ENCODE results near the gene NUDT21. TPM values are rescaled to one million over a fixed set of nuclear protein-coding genes. Genes with fewer than 3 reads are reported as not detected.
A peak's percentile ranks its signal among the peaks of the same experiment; 100 is the strongest.

Gene NUDT21
- total RNA-seq, 1 experiment from 2014 or later, result 218 TPM

GRCh38 chr16:56421976-56422669, 29.0 kb downstream of the NUDT21 start:
- no peak for TF ChIP-seq YY1 (IDR thresholded peaks at IDR 0.05; ENCODE audit: extremely low read depth, insufficient replicate concordance, low read depth, low read length)
- no peak for TF ChIP-seq JUND (IDR thresholded peaks at IDR 0.05)
- TF ChIP-seq ATF3 (IDR thresholded peaks at IDR 0.05), result no peak
- no peak for TF ChIP-seq ZNF274 (IDR thresholded peaks at IDR 0.05; ENCODE audit: low read depth, low read length)
- TF ChIP-seq RAD21 (IDR thresholded peaks at IDR 0.05; ENCODE audit: low read depth), result no peak
- TF ChIP-seq MAX (IDR thresholded peaks at IDR 0.05), result no peak
- no peak for TF ChIP-seq SIN3A (IDR thresholded peaks at IDR 0.05; ENCODE audit: low read depth)
- TF ChIP-seq EZH2phosphoT487 (IDR thresholded peaks at IDR 0.05; ENCODE audit: borderline replicate concordance), result no peak
- TF ChIP-seq SP1 (IDR thresholded peaks at IDR 0.05; ENCODE audit: low read depth), result no peak
- TF ChIP-seq ELF1 (IDR thresholded peaks at IDR 0.05; ENCODE audit: borderline replicate concordance, low read depth), result no peak
- no peak for TF ChIP-seq CBX3 (IDR thresholded peaks at IDR 0.05; ENCODE audit: low read depth)
- TF ChIP-seq POLR2AphosphoS5 (IDR thresholded peaks at IDR 0.05; ENCODE audit: low read depth, low read length), result no peak
- TF ChIP-seq ZBTB33 (IDR thresholded peaks at IDR 0.05; ENCODE audit: extremely low read depth, insufficient replicate concordance, low read length), result no peak
- intact Hi-C loops (cut with micrococcal nuclease), result no loop called here
- no peaks in the 10 kb centered on the region; the same call in 1 of the 2 replicates for H4K20me1 ChIP-seq (ENCODE audit: insufficient read depth)
- H3K4me3 ChIP-seq (replicated peaks in 1 of 2; ENCODE audit: low read depth in 1 of 2, low read length in 2 of 2), result no peak overlapping the region
- H3K9ac ChIP-seq (ENCODE audit: low read length), result no peak overlapping the region
- ATAC-seq (no peak), DNase-seq (ENCODE audit: low read depth, low spot score) (no peak)
- H3K79me2 ChIP-seq (ENCODE audit: insufficient read depth, low read length), result peaks cover 66% of the 10 kb centered on the region
- no peaks in the 10 kb centered on the region for H3K36me3 ChIP-seq (ENCODE audit: control insufficient read depth in 1 of 2, insufficient read depth in 2 of 2, low read length in 2 of 2)
- ChIA-PET POLR2A (no interaction called here), CTCF (no interaction called here), RAD21 (ENCODE audit: low non-redundant PET in 1 of 2, low total read pairs in 2 of 2, uncharacterized antibody in 2 of 2, unreplicated experiment in 2 of 2) (no interaction called here)
- H3K27ac ChIP-seq (ENCODE audit: low read depth, low read length), result no peak overlapping the region
- BruUV-seq (replicated peaks), result no TSS peak
- H3K9me3 ChIP-seq (ENCODE audit: control insufficient read depth in 1 of 2, insufficient read depth in 1 of 2, low read depth in 1 of 2, low read length in 2 of 2), result no peaks in the 10 kb centered on the region
- H2AFZ ChIP-seq (ENCODE audit: low read depth, low read length, poor library complexity, severe bottlenecking), result no peak overlapping the region
- peaks cover 18 to 61% of the 10 kb centered on the region in 2 experiments for H3K4me1 ChIP-seq (ENCODE audit: control insufficient read depth in 1 of 2, insufficient read depth in 2 of 2, low read length in 2 of 2)
- no peaks in the 10 kb centered on the region for H3K27me3 ChIP-seq (ENCODE audit: insufficient read depth, low read length)
- no peaks in the 10 kb centered on the region for H3K9me2 ChIP-seq (ENCODE audit: insufficient read depth)
- H3K4me2 ChIP-seq (ENCODE audit: low read length), result 0 out of 2 replicates have a peak overlapping the region, but pooled peaks have one; percentile 4

Data from HCT116 (cell line).